D721Med (cell line): ENCODE results near the gene KIAA0232.
A peak's percentile ranks its signal among the peaks of the same experiment; 100 is the strongest.

Experiments used
- DNase-seq: peaks from one replicate; pipeline ENCODE4 v3.0.0; 2011; ENCODE audit warnings: low spot score; ENCODE audit not compliant: insufficient read length
- FAIRE-seq: peaks from 2 replicates; lab custom pipeline; 2011; peaks lifted over from hg19 to GRCh38; lab: Jason Lieb, UNC
- CTCF ChIP-seq: IDR thresholded peaks from 2 replicates; pipeline ENCODE4 v1.5.1; 2012; ENCODE audit warnings: mild to moderate bottlenecking, control low read depth; ENCODE audit not compliant: insufficient read depth; ENCODE audit errors: missing control alignments

KIAA0232 gene

GRCh38 chr4:6915041-6916005 is 132.8 kb downstream of the KIAA0232 start:
- DNase-seq (no peak), FAIRE-seq (no peak)
- no peak for TF ChIP-seq CTCF

GRCh38 chr4:6916069-6916586 is 133.6 kb downstream of the KIAA0232 start:
- FAIRE-seq: no peak
- no peak for TF ChIP-seq CTCF

GRCh38 chr4:6916587-6917460 is 134.3 kb downstream of the KIAA0232 start:
- no peak for TF ChIP-seq CTCF
- DNase-seq: no peak

More at GRCh38 chr4:6916069-6916586, 133.6 kb downstream of the KIAA0232 start:
- no peak for DNase-seq

GRCh38 chr4:6917461-6918271 is 135.1 kb downstream of the KIAA0232 start:
- FAIRE-seq: no peak
- DNase-seq: no peak
- peak; percentile 28 for TF ChIP-seq CTCF

More at GRCh38 chr4:6916587-6917460, 134.3 kb downstream of the KIAA0232 start:
- FAIRE-seq: no peak

- TF ChIP-seq CTCF: no peak
- DNase-seq: no peak
- FAIRE-seq: no peak
Measured at GRCh38 chr4:6918338-6918737, 135.8 kb downstream of the KIAA0232 start.

GRCh38 chr4:6920171-6920570 is 137.6 kb downstream of the KIAA0232 start:
- DNase-seq: no peak
- FAIRE-seq: no peak
- TF ChIP-seq CTCF: no peak
